ENCODE data around the gene PHETA1.

GRCh38 chr12:111409403-111409779, 40.5 kb upstream of the PHETA1 start:
- TF ChIP-seq CTCF (IDR thresholded peaks at IDR 0.05) = no peak
- TF ChIP-seq POLR2AphosphoS5 (IDR thresholded peaks at IDR 0.05) = no peak
